Activated CD8-positive, alpha-beta memory T cell treated with anti-CD3 and anti-CD28 coated beads, Interleukin-2, amount 10 ng/mL, durations not matched to agents 7 days and 5 days (primary cell): Measurements from ENCODE around the gene WDFY2. TPM values are rescaled to one million over a fixed set of nuclear protein-coding genes. Genes with fewer than 3 reads are reported as not detected.

Experiments used
- ATAC-seq: fragments of 150-1000 bp; cut with Tn5 transposase; one replicate; pipeline ENCODE4 v1.10.0; 2021; ENCODE audit warnings: moderate library complexity
- CTCF ChIA-PET: fragments of 350-600 bp; sonication (Branson Sonifier 250); formaldehyde crosslinking; loops from one replicate; lab custom pipeline; 2021; ENCODE audit warnings: antibody characterized with exemption; lab: Charles Lee
- DNase-seq: peaks from one replicate; pipeline ENCODE4 v3.0.0-alpha.2; 2020
- H3K27ac Mint-ChIP-seq: one replicate; pipeline ENCODE4 v1.8.0; 2021; ENCODE audit warnings: mild to moderate bottlenecking, mixed read lengths
- H3K27me3 Mint-ChIP-seq: one replicate; pipeline ENCODE4 v1.8.0; 2021; ENCODE audit warnings: mixed read lengths
- H3K36me3 Mint-ChIP-seq: one replicate; pipeline ENCODE4 v1.8.0; 2021; ENCODE audit warnings: mild to moderate bottlenecking, mixed read lengths
- H3K4me1 Mint-ChIP-seq: one replicate; pipeline ENCODE4 v1.8.0; 2021; ENCODE audit warnings: mixed read lengths
- H3K4me3 Mint-ChIP-seq: one replicate; pipeline ENCODE4 v1.8.0; 2021; ENCODE audit warnings: mild to moderate bottlenecking, moderate library complexity, mixed read lengths
- H3K9me3 Mint-ChIP-seq: one replicate; pipeline ENCODE4 v1.8.0; 2022; ENCODE audit warnings: low read depth, mixed read lengths
- total RNA-seq, 2 experiments: library from RNA; stranded (reverse); gene quantifications; one replicate each; pipeline ENCODE4 v1.2.3, GENCODE V29; 2021

Gene WDFY2
- total RNA-seq, 2 experiments from 2014 or later, result 9.1 to 11.9 TPM

DNA sequence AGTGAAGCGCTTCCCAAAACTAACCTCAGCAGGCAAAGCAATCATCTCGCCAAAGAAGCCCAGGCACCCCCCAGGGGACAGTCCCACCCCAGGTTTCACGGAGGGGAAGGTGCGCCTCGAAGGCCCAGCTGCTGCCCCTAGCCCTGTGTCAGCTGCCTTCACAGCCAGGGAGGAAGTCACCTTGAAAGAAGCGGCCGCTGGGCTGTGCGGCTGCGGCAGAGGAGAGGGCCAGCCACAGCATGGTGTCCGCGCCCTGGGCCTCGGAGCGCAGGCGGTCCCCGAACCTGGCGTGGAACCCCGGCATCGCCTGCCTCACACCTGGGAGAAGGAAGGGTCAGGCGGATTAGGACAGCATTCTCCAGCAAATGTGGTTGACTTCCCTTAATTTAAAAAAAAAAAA is 184.7 kb downstream of the WDFY2 start:
- H3K4me1 Mint-ChIP-seq, result peaks cover 15% of the 10 kb centered on the region
- no peak overlapping the region for H3K27ac Mint-ChIP-seq
- no peaks in the 10 kb centered on the region for H3K27me3 Mint-ChIP-seq
- CTCF ChIA-PET, result no interaction called here
- no peaks in the 10 kb centered on the region for H3K9me3 Mint-ChIP-seq
- no peak for DNase-seq
- ATAC-seq, result no peak
- H3K4me3 Mint-ChIP-seq, result no peak overlapping the region
- peaks cover 4% of the 10 kb centered on the region for H3K36me3 Mint-ChIP-seq

DNA sequence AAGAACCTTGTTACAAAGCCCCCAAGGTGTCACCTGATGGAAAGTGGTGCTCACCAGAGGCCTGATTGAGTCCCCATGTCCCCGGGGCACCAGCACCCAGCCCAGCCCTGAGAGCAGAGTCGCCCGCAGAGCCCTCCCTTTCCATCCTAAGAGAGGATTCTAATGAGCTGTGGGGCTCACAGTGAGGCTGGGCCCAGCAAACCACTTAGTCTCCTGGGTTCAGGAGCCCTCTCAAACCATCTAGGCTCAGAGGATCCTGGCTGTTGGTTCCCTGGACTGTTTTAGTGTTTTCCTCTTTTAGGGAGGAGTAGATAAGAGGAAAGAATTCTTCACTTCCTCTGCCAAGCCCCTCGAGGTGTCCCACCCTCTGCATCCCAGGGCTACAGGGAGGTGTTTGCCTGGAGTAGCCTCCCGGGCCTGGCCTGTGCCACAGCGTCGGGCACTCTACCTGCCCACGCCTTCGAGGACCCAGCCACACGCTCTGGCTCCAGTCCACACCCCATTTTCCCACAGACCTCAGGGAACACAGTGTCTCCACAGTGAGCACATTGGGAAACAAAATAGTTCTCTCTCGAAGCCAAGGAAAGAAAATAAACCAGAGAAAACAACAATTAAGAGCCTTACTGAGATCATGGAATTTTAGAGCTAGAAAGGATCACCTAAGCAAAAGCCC is 185.3 kb downstream of the WDFY2 start:
- peaks cover 11% of the 10 kb centered on the region for H3K4me1 Mint-ChIP-seq
- no peaks in the 10 kb centered on the region for H3K27me3 Mint-ChIP-seq
- ATAC-seq (no peak), DNase-seq (no peak)
- no peak overlapping the region for H3K27ac Mint-ChIP-seq
- H3K36me3 Mint-ChIP-seq, result peaks cover 4% of the 10 kb centered on the region
- no peaks in the 10 kb centered on the region for H3K9me3 Mint-ChIP-seq
- H3K4me3 Mint-ChIP-seq, result no peak overlapping the region
- CTCF ChIA-PET, result no interaction called here

DNA sequence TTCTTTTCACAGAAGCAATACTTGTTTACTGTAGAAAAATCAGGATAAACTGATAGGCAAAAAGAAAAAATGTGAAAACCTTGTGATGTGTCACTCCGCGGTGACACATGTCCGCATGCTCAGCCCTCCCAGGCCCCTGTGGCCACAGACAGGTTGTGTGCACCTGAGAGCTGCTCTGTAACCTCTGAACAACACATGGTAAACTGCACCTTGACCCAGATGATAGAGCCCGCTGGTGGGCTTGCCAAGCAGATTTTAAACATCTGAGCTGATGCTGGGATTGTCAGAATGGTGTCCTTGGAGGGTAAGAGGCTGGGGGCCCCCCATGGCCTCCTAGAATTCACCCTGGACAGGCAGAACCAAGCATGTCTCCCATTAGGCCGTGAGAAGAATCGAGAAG is 185.9 kb downstream of the WDFY2 start:
- Mint-ChIP-seq H3K4me3 (no peak overlapping the region), H3K36me3 (peaks cover 4% of the 10 kb centered on the region), H3K27me3 (no peaks in the 10 kb centered on the region), H3K27ac (no peak overlapping the region), H3K9me3 (no peaks in the 10 kb centered on the region), H3K4me1 (peaks cover 5% of the 10 kb centered on the region)
- CTCF ChIA-PET, result no interaction called here
- no peak for ATAC-seq
- no peak for DNase-seq

DNA sequence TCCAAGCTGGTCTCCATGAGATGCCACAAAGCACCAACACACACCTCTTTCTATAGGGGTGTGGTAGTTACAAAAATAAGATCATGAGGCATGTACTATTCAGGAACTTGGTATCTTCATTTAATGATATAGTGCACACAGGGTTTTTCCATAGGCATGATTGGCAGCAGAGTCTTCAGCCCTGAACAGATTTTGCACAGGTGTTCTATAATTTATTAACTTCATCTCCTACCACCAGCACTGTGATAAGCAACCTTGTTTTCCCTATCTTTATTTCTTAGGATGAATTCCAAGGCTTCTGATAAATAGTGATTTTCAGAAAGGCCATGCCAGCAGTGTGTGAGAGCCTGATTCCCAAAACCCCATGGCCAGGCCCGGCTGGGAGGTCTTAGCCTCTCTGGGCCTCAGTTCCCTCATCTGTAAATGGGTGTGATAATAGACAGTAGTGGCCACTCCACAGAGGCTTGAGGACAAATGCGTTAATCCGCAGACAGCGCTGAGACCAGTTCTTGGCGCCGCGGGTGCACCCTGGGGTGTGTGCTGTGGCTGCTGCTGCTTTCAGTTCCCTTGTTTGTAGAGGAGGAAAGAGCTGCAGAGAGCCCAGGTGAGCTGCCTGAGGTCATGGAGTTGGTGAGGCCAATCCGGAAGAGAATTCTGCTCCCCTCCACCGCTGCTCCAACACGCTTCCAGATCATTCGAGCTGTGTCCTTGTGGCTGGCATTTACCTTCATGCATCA is 186.6 kb downstream of the WDFY2 start:
- CTCF ChIA-PET, result no interaction called here
- no peak for DNase-seq
- Mint-ChIP-seq H3K4me1 (no peaks in the 10 kb centered on the region), H3K9me3 (no peaks in the 10 kb centered on the region), H3K4me3 (no peak overlapping the region), H3K27ac (no peak overlapping the region), H3K27me3 (no peaks in the 10 kb centered on the region), H3K36me3 (no peaks in the 10 kb centered on the region)
- no peak for ATAC-seq

DNA sequence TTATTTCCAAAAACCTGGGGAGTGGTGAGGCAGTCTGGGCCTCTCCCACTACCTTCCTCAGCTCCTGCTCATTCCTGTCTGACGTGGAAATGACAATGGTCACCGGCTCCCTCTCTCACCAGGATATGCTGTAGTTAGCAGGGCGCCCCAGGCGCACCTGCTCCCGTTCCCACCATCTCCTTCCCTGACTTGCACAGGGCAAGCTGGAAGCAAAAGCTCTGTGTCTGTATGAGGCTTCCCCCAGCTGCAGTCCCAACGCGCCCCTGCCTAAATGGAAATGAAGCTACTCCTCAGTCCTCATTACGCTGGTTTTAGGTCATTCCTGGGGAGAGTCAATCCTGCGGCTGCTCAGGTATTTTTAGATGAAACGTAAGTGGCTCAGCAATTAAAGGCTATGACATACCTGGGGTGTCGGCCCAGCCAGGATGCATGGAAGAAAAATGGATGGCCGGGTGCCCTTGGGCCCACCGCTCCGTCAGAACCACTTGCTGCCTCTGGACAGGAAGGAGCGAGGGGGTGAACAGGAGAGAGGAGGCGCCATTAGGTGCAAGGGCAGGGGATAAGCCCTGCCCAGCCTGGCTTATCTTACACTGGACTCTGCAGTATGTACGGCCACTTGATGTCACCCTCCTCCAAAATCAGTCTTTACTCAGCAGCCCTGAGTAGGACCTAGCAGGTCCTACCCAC is 187.3 kb downstream of the WDFY2 start:
- H3K4me1 Mint-ChIP-seq, result no peaks in the 10 kb centered on the region
- H3K36me3 Mint-ChIP-seq, result no peaks in the 10 kb centered on the region
- H3K27ac Mint-ChIP-seq, result no peak overlapping the region
- H3K9me3 Mint-ChIP-seq, result no peaks in the 10 kb centered on the region
- no peak for ATAC-seq
- no peaks in the 10 kb centered on the region for H3K27me3 Mint-ChIP-seq
- H3K4me3 Mint-ChIP-seq, result no peak overlapping the region
- no peak for DNase-seq
- CTCF ChIA-PET, result interaction anchor here (1.1 kb wide), 1 partner anchor 26 kb away, joined by 3 read pairs; no protein-coding TSS in a partner anchor

DNA sequence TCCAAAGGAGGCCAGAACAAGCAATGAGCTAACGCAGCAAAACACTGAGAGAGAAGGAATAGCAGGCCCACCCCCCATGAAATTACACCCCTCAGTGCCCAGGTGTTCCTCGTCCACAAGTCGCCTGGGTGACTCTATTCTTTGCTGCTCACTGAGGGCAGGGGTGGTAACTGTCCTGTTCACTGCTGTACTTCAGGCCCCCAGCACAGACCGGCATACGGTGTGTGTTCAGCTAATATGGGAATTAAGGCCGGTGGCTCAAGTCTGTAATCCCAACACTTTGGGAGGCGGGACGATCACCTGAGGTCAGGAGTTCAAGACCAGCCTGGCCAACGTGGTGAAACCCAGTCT is 187.8 kb downstream of the WDFY2 start:
- CTCF ChIA-PET, result interaction anchor here (1.1 kb wide), 1 partner anchor 26 kb away, joined by 3 read pairs; no protein-coding TSS in a partner anchor
- no peaks in the 10 kb centered on the region for H3K4me1 Mint-ChIP-seq
- no peaks in the 10 kb centered on the region for H3K36me3 Mint-ChIP-seq
- no peaks in the 10 kb centered on the region for H3K9me3 Mint-ChIP-seq
- no peak overlapping the region for H3K27ac Mint-ChIP-seq
- H3K27me3 Mint-ChIP-seq, result no peaks in the 10 kb centered on the region
- no peak for ATAC-seq
- no peak for DNase-seq
- H3K4me3 Mint-ChIP-seq, result no peak overlapping the region

DNA sequence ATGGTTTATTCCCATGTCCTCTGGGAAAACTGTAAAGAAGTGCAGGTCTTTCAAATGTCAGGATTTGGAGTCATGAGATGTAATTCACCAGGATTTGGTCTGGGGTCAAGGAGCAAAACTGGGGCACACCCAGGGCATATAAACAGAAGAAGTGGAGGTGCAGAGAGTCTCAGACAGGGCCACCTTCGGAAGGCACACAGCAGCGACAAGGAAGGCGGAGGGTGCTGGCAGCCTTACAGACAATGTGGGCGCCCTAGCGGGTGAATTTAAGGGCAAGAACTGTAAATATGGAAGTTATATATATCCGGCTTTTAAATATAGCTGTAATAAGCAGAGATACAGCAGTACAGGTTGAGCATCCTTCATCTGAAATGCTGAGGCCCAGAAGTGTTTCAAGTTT is 188.5 kb downstream of the WDFY2 start:
- Mint-ChIP-seq H3K27ac (no peak overlapping the region), H3K36me3 (no peaks in the 10 kb centered on the region), H3K9me3 (no peaks in the 10 kb centered on the region), H3K4me1 (peaks cover 2% of the 10 kb centered on the region), H3K4me3 (no peak overlapping the region), H3K27me3 (no peaks in the 10 kb centered on the region)
- no peak for ATAC-seq
- CTCF ChIA-PET, result no interaction called here
- no peak for DNase-seq

DNA sequence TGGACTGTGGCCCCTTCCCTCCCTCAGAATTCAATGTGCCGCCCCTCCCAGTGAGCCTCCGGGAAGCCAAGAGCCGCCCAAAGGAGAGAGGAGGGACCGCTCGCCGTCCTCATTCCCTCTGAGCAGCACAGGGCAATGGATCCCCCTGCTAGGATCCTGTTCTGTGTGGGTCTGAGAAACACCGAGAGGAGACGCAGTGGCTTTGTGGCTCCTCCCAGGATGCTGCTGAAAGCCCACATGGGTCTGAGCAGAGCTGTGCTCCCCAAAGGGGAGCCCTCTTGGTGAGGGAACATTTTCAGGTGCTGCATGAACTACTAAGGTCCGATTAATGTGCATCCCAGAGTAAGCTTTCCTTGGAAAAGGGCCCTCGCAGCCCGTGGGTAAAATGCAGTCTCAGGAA is 189.3 kb downstream of the WDFY2 start:
- no peak for DNase-seq
- Mint-ChIP-seq H3K4me1 (peaks cover 2% of the 10 kb centered on the region), H3K4me3 (no peak overlapping the region), H3K27ac (no peak overlapping the region), H3K9me3 (no peaks in the 10 kb centered on the region), H3K27me3 (no peaks in the 10 kb centered on the region), H3K36me3 (no peaks in the 10 kb centered on the region)
- no peak for ATAC-seq
- CTCF ChIA-PET, result no interaction called here

DNA sequence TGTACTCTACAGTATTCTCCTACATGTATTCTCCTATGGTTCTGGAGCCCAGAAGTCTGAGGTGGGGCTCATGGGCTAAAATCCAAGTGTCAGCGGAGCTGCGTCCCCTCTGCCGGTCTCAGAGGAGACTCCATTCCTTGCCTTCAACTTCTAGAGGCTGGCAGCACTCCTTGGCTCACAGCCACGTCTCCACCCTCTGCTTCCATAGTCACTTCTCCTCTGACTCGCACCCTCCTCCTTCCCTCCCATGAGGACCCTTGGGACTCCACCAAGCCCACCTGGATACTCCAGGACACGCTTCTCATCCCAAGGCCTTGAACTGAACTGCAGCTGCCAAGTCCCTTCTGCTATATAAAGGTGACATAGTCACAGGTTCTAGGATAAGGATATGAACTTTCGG is 191.9 kb downstream of the WDFY2 start:
- Mint-ChIP-seq H3K27me3 (no peaks in the 10 kb centered on the region), H3K9me3 (no peaks in the 10 kb centered on the region), H3K4me3 (no peak overlapping the region), H3K36me3 (no peaks in the 10 kb centered on the region), H3K4me1 (peaks cover 2% of the 10 kb centered on the region), H3K27ac (no peak overlapping the region)
- ATAC-seq, result no peak
- no peak for DNase-seq
- CTCF ChIA-PET, result no interaction called here

DNA sequence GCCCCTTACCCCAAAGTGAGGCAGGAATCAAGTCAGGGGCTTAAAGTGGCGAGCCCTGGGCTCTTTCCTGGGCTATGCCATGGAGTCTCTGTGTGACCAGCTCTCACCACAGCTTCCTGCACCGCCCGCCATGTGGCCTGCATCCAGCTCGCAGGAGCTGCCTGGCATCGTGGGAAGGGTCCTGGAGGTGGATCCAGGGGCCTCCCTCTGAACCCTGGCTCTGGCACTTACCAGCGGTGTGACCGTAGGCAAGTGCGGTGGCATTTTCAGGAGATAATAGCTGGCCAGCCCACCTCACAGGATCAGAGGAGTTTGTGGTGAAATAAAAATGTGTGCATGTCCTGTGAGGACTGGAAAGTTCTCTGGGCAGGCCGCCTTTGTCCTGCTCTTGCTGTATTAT is 193.7 kb downstream of the WDFY2 start:
- CTCF ChIA-PET, result interaction anchor here (1.1 kb wide), 1 partner anchor 21 kb away, joined by 3 read pairs; no protein-coding TSS in a partner anchor
- H3K27ac Mint-ChIP-seq, result no peak overlapping the region

DNA sequence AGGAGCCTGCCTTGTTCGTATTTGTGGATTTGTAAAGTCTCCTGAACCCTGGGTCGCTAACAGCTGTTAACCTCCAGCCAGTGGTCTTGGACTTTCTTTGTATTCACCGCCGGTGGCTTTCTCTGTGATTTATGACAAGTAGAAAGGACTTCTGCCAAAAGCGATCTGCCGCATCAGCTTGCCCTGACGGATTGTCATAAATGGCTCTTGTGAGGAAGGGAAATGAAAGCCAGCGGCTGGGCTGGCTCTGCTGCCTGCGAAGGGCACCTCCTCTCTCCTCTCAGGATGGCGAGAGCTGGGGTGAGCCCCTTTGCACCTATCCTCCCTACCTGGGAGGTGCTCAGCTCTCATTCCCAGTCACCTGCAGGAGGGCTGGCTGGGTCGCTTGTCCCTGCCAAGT is 194.1 kb downstream of the WDFY2 start:
- DNase-seq, result no peak
- Mint-ChIP-seq H3K9me3 (no peaks in the 10 kb centered on the region), H3K4me3 (no peak overlapping the region), H3K4me1 (peaks cover 2% of the 10 kb centered on the region), H3K27ac (no peak overlapping the region), H3K27me3 (no peaks in the 10 kb centered on the region), H3K36me3 (no peaks in the 10 kb centered on the region)
- no peak for ATAC-seq
- CTCF ChIA-PET, result interaction anchor here (1.1 kb wide), 1 partner anchor 22 kb away, joined by 3 read pairs; no protein-coding TSS in a partner anchor

More for the DNA sequence above, 193.7 kb downstream of the WDFY2 start:
- DNase-seq, result no peak
- Mint-ChIP-seq H3K4me3 (no peak overlapping the region), H3K36me3 (no peaks in the 10 kb centered on the region), H3K4me1 (peaks cover 2% of the 10 kb centered on the region), H3K27me3 (no peaks in the 10 kb centered on the region), H3K9me3 (no peaks in the 10 kb centered on the region)
- no peak for ATAC-seq

DNA sequence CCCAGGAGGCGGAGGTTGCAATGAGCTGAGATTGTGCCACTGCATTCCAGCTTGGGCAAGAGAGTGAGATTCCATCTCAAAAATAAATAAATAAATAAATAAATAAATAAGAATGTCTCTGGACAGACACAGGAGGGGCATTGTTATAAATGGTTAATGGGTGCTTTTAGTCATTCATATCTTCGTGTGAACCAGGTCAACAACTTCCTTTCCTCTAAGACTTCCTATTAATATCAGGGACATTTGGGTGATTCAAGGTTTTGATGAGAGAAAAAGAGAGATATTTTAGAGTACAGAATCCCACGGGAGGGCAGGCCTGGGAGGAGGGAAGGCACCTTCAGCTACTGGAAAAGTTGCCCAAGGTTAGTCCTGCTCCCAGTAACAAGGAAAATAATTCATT is 195.8 kb downstream of the WDFY2 start:
- Mint-ChIP-seq H3K27me3 (no peaks in the 10 kb centered on the region), H3K4me3 (no peak overlapping the region), H3K4me1 (peaks cover 4% of the 10 kb centered on the region), H3K27ac (no peak overlapping the region), H3K36me3 (no peaks in the 10 kb centered on the region), H3K9me3 (no peaks in the 10 kb centered on the region)
- no peak for ATAC-seq
- no peak for DNase-seq
- CTCF ChIA-PET, result no interaction called here

DNA sequence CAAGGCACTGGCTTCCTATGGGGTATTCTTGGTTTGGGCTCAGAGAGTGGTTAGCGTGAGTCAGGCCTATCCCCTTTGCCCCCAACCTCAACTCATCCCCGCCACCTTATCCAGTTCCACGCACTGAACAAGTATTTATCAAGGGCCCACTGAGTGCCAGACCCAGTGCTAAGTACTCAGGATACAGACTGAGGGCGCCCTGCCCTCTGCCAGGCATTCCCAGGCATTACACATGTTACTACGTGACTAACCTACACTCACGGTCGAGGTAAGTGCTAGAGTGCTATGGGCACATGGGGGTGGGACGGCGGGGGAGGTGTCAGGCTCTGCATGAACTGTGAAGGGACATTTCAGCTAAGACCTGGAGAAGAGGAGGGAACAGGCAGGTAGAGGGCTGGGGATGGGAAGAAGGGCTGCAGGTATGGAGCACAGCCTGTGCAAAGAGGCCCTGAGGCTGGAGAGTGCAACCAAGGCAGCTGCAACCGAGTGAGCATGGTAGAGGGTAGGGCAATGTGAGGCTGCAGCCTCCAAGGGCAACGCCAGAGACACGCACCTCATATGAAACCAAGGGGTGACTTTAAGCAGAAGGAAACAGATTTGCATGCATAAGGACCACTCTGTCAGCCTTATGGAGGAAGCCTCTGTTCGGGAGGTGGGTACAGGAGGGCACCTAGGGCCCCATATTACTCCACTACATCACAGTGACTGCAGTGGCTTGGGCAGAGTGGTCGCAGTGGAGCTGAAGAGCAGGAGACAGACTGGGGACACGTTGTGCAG is 197.2 kb downstream of the WDFY2 start:
- no peak overlapping the region for H3K4me3 Mint-ChIP-seq
- CTCF ChIA-PET, result interaction anchor here (0.6 to 2.5 kb wide), 5 partner anchors 16 to 556 kb away, joined by 3 to 9 read pairs (median 4); partner anchors contain the start of gene INTS6
- H3K27ac Mint-ChIP-seq, result no peak overlapping the region
- no peaks in the 10 kb centered on the region for H3K27me3 Mint-ChIP-seq
- H3K36me3 Mint-ChIP-seq, result no peaks in the 10 kb centered on the region
- no peaks in the 10 kb centered on the region for H3K9me3 Mint-ChIP-seq
- peaks cover 13% of the 10 kb centered on the region for H3K4me1 Mint-ChIP-seq
- DNase-seq, result no peak
- ATAC-seq, result peak; percentile 57
